IPS-15b (cell line): Measurements from ENCODE around the gene ECM1.
A peak's percentile ranks its signal among the peaks of the same experiment; 100 is the strongest.

Source experiments
- H3K27me3 ChIP-seq: one replicate; pipeline ENCODE4 v1.6.1; 2013; ENCODE audit warnings: low read length; ENCODE audit not compliant: control insufficient read depth, insufficient read depth
- H3K36me3 ChIP-seq: one replicate; pipeline ENCODE4 v1.6.1; 2013; ENCODE audit warnings: low read length; ENCODE audit not compliant: control insufficient read depth, insufficient read depth
- H3K4me1 ChIP-seq: one replicate; pipeline ENCODE4 v1.6.1; 2013; ENCODE audit warnings: mild to moderate bottlenecking, low read length; ENCODE audit not compliant: control insufficient read depth, insufficient read depth
- H3K4me3 ChIP-seq: one replicate; pipeline ENCODE4 v1.5.1; 2013; ENCODE audit warnings: low read depth, low read length
- H3K9ac ChIP-seq: one replicate; pipeline ENCODE4 v1.6.1; 2013; ENCODE audit warnings: low read depth, mild to moderate bottlenecking, low read length
- H3K9me3 ChIP-seq: one replicate; pipeline ENCODE4 v1.6.1; 2013; ENCODE audit warnings: mild to moderate bottlenecking, low read length; ENCODE audit not compliant: control insufficient read depth, insufficient read depth

ECM1 gene

DNA sequence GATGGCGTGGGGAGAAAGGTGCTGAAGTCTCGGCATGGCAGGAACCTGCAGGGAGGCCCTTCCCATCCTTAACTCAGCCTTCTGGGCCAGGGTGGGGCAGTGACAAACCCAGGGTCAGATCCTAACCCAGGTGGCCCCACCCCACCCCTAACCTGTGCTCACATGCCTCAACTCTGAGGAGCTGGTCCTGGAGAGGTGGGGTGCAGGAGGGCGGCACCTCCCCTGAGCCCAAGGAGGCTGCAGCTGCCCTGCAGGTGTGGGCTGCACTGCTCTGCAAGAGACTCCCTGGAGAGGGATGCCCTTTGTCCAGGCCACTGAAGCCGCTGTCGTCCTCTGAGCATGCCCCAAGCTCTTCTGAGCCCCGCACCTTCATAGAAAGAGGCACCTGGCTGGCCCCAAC lies 26.1 kb downstream of the ECM1 start:
- Histone ChIP-seq H3K9me3 (no peaks in the 10 kb centered on the region), H3K36me3 (no peaks in the 10 kb centered on the region), H3K4me1 (peaks cover 2% of the 10 kb centered on the region), H3K4me3 (no peak overlapping the region), H3K27me3 (no peaks in the 10 kb centered on the region), H3K9ac (no peak overlapping the region)

DNA sequence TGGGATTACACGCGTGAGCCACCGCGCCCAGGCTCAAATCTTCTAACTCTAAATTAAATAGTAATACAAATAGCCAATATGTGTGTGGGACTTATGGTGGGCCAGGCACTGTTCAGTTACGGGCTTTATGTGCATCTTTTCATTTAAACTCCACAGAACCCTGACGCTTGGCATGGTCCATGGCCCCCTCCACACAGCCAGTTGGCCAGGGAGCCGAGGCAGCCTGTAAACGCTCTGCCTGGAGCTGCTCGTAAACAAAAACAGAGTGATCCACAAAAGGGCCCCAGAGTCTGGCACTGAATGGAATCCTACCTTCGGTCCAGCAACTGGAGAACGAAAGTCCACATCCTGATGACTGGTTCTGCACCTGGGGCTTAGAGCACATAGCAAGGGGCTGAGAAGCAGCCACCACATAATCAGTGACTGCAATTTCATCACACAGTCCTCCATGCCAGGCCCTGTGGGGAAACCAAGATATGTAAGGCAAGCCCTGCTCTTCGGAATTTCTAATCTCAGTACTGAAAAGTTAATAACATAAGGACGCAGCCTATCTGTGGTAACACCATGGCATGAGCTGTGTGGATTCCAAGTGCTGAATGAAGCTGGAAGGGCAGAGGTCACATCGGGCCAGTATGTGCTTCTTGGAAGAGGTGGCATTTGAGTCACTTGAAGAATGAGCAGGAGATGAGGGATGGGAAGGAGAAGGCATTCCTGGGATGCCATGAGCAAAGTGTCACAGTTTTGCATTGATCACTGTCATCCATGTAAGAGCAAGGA lies 27.8 kb downstream of the ECM1 start:
- Histone ChIP-seq H3K4me3 (no peak overlapping the region), H3K4me1 (peaks cover 2% of the 10 kb centered on the region), H3K9ac (no peak overlapping the region), H3K27me3 (no peaks in the 10 kb centered on the region), H3K9me3 (no peaks in the 10 kb centered on the region), H3K36me3 (no peaks in the 10 kb centered on the region)

DNA sequence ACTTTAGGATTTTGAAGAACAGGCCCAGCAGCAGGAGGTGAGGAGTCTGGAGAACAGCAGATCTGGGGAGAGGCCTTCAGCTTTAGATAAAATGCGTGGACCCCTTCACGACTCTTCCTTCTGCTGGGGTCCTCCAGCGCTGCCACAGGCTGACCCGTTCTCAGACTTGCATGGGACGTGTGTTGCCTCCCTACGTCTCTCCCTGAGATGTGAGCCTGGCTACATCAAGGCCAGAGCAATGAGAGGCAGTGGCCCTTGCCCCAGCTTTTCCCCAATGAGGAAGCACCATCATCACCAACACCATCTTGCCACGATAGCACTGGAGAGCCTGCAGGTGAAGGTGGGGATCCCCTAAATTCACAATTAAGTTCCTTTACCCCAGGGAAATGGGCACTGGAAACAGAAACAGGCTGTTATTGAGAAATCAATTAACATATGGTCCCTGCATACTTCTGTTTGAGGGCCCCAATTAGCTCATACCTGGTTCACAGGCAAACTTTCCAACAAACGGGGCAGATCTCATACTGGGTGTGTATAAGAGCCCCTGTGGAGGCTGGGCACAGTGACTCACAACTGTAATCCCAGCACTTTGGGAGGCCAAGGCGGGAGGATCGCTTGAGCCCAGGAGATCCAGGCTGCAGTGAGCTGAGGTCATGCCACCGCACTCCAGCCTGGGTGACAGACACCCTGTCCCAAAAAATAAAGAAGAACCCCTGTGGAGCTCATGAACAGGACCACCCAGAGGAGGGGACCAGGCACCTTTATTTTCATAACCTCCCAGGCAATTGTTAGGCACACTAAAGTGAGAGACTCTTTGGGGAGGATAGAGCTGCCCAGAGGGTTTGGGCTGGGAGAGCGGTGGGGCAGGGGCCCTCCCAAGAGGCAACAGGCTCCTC lies 29.2 kb downstream of the ECM1 start:
- H3K9me3 ChIP-seq: no peaks in the 10 kb centered on the region
- no peak overlapping the region for H3K9ac ChIP-seq
- no peak overlapping the region for H3K4me3 ChIP-seq
- H3K27me3 ChIP-seq: no peaks in the 10 kb centered on the region
- no peaks in the 10 kb centered on the region for H3K36me3 ChIP-seq
- H3K4me1 ChIP-seq: peaks cover 2% of the 10 kb centered on the region

DNA sequence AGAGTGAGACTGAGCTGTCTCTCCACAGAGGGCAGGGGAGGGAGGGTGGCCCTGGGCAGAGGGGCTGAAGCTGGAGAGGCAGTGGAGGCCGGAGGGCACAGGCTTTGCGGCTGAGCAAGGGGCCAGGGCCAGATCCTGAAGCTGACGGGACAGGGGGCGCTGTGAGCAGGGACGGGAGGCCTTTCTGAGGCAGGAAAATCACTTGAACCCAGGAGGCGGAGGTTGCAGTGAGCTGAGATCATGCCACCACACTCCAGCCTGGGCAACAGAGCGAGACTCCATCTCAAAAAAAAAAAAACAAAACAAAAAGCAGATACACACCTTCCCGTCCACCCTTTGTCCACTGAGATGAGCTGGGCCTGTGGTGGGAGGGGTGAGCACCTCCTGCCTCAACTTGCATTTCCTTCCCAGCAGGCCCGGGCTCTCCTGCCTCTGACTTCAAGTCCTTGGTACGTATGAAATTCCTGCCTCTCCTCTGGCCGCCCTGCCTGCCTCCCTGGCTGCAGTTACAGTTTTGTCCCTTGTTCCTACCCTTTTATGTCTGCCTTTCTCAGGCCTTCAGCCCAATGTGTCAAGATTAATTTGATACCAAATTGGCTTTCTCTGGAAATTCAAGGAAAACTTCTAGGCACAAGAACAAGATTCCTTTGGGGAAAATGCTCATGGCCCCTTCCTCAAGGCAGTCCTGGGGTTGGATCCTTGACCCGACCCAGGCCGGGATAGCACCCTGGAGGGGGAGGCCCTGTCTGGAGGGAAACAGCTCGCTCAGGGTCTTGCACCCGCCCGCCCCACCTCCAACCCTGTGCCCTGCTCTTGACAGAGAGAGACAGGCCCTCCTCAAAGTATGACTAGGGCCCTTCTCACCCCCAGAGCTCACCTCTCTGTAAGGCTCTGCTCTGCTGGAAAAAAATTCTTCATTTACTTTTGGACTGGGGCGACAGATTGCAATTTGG lies 30.1 kb downstream of the ECM1 start:
- no peaks in the 10 kb centered on the region for H3K9me3 ChIP-seq
- H3K36me3 ChIP-seq: no peaks in the 10 kb centered on the region
- no peak overlapping the region for H3K9ac ChIP-seq
- H3K4me1 ChIP-seq: no peaks in the 10 kb centered on the region
- H3K27me3 ChIP-seq: no peaks in the 10 kb centered on the region
- H3K4me3 ChIP-seq: no peak overlapping the region

DNA sequence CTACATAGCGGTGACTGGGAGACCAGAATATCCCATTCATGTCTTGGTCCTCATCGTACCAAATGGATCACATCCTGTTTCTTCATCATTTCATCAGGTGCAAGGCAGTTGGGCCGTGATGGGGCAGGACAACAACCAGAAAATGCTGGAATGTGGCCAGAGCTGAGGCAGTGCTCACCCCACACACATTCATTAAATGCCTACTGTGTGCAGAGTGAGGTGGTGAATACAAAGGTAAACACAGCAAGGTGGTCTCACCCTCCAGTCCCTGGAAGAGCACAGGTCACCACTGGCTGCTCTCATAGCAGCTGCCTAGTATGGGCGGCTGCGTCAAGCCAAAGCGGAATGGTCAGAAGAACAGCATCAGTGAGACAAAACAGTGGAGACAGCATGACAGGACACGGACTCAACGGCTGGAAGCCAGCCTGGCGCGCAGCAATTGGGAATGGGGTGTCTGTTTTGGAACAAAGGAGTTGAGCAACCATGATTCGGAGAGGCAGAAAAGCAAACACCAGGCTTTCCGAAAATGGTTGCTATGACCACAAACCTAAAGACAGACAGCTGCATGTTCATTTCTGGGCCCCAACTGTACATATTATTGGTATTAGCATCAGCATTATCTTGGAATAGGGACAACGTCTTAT lies 35.7 kb downstream of the ECM1 start:
- H3K4me1 ChIP-seq: no peaks in the 10 kb centered on the region
- no peak overlapping the region for H3K4me3 ChIP-seq
- no peaks in the 10 kb centered on the region for H3K36me3 ChIP-seq
- no peak overlapping the region for H3K9ac ChIP-seq
- peaks cover 4% of the 10 kb centered on the region for H3K27me3 ChIP-seq
- H3K9me3 ChIP-seq: no peaks in the 10 kb centered on the region

DNA sequence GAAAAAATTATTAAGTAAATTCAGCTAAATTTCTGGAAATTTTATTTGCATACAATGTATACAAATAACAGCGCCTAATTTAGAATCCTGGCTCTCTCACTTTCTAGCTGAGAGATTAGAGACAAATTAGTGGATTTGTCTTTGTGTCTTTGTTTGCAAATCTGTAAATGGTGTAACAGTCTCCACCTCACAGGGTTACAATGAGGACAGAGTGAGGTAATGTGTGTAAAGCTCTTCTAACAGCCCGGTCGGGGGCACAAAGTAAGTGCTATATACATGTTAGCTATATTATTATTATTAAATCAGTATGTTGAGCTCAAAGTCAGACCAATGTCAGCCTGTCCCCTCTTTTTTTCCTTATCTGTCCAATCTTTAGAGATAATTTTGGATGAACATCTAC lies 36.3 kb downstream of the ECM1 start:
- H3K4me1 ChIP-seq: no peaks in the 10 kb centered on the region
- H3K9me3 ChIP-seq: no peaks in the 10 kb centered on the region
- H3K27me3 ChIP-seq: peaks cover 4% of the 10 kb centered on the region
- H3K36me3 ChIP-seq: no peaks in the 10 kb centered on the region
- no peak overlapping the region for H3K4me3 ChIP-seq
- no peak overlapping the region for H3K9ac ChIP-seq

DNA sequence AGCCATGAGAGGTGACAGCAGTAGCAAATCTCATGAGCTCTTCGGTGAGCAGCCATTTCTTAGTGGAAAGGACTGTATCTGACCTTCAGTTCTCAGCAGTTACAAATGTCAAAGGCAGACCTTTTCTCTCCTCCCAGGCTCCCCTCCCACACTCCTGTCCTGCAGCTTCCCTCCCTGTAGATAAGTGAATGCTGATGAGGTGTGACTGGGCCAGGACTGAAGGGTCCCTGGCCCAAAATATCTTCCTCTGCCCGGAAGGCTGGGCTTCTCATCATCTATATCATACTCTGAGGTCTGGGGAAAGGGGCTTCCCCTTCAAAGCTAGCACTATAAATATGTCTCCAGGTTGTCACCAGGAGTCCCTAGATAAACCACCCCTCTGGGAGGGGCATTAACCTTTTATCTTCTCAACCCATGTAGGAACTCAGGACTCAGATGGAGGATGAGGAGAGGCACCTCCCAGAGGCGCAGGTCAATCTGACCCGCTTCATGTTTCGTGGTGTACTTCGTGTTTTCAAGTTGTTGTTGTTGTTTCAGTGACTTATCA lies 37.6 kb downstream of the ECM1 start:
- no peak overlapping the region for H3K9ac ChIP-seq

DNA sequence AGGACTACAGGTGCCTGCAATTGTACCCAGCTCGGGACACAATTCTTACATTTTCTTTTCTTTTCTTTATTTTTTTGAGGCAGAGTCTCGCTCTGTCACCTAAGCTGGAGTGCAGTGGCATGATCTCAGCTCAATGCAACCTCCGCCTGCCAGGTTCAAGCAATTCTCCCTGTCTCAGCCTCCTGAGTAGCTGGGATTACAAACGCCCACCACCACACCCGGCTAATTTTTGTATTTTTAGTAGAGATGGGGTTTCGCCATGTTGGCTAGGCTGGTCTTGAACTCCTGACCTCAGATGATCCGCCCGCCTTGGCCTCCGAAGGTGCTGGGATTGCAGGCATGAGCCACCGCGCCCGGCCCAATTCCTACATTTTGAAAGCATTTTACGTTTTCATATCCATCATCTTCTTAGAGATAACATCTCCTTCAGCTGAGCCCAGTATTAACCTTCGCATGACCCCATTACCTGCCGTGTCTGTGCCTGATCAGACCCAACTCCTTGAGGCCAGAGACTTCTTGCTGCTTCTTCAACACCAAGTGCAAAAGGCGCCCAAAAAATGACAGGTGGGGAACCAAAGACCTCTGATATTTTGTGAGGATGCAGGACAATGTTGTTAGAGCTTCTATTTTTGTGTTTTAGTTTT lies 38.5 kb downstream of the ECM1 start:
- Histone ChIP-seq H3K4me3 (no peak overlapping the region), H3K4me1 (peaks cover 2% of the 10 kb centered on the region), H3K9ac (no peak overlapping the region), H3K27me3 (peaks cover 4% of the 10 kb centered on the region), H3K9me3 (no peaks in the 10 kb centered on the region), H3K36me3 (no peaks in the 10 kb centered on the region)

More for the DNA sequence above, 37.6 kb downstream of the ECM1 start:
- Histone ChIP-seq H3K4me3 (no peak overlapping the region), H3K4me1 (peaks cover 2% of the 10 kb centered on the region), H3K27me3 (peaks cover 4% of the 10 kb centered on the region), H3K9me3 (no peaks in the 10 kb centered on the region), H3K36me3 (no peaks in the 10 kb centered on the region)

DNA sequence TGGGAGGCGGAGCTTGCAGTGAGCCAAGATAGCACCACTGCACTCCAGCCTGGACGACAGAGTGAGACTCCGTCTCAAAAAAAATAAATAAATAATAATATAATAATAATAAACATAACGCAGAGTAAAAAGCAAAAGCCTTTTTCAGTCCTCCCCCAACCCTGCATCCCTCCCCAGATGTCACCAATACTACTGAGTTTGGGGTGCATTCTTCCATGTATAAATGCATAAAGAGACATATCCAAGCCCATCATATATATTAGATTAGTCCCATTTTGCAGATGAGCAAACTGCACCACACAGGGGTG lies 40.4 kb downstream of the ECM1 start:
- Histone ChIP-seq H3K9ac (no peak overlapping the region), H3K4me3 (peak overlapping the region; percentile 65), H3K4me1 (peaks cover 5% of the 10 kb centered on the region), H3K9me3 (no peaks in the 10 kb centered on the region), H3K36me3 (no peaks in the 10 kb centered on the region), H3K27me3 (peaks cover 4% of the 10 kb centered on the region)

DNA sequence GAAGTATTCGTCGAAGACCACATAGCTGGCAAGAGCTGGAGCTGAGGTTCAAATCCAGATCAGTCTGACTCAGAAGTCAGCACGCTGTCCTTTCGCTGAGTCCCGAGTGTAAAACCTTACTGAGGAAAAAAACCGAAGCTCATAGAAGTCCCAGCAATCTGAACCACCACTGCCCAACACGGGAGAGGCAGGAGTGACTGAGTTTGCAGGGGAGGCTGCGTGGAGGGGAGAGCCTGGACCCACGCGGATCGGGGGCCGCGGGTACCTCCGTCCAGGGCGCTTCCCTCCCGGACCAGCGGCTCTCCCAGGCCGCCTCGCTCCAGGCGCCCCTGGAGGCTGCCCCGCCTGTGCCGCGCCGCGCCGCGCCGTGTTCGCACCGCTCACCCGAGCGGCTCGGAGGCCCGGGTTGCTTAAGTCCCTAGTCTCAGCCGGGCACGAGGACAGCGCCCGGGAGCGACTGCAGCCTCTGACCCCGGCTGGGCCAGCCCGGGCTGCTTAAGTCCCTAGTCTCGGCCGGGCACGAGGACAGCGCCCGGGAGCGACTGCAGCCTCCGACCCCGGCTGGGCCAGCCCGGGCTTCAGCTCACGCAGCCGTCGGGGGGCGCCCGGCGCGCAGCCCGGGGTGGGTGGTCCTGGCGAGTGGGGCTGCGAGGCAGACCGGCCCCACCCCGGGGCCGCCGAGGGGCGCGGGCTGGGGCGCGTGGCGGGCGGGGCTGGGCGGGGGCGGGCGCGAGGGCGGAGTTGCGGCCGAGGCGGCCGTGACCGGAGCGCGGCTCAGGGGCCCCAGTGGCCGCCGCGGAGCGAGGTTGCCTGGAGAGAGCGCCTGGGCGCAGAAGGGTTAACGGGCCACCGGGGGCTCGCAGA lies 41.0 kb downstream of the ECM1 start, which contains the start of gene ADAMTSL4:
TSS of gene ADAMTSL4 (plus strand) at position 777 of the 864 bp plus-strand sequence. CDS start 2,881 bp downstream, outside the sequence.
- Histone ChIP-seq H3K9ac (peak within 1 kb of the TSS; percentile 60), H3K4me3 (peak within 1 kb of the TSS; percentile 65), H3K27me3 (peaks cover 4% of the 10 kb centered on the region), H3K36me3 (no peaks in the 10 kb centered on the region), H3K9me3 (no peaks in the 10 kb centered on the region), H3K4me1 (peaks cover 5% of the 10 kb centered on the region)
